Stimulated activated CD8-positive, alpha-beta memory T cell treated with anti-CD3 and anti-CD28 coated beads, Interleukin-4, amount 100 ng/mL, for 1 hour (primary cell): ENCODE data around the gene FAHD2A.
"Not testable (repeated sequence)": the region's sequence is repeated elsewhere in the genome, so short reads cannot be mapped to it uniquely, and the experiment has no call there.

Experiments
- DNase-seq, 2 donors: peaks; one replicate each; pipeline ENCODE4 v3.0.0-alpha.2; 2020; ENCODE audit warnings: low read depth in 2 of 2, low spot score in 1 of 2

FAHD2A gene

GRCh38 chr2:95433373-95433772 is 30.9 kb downstream of the FAHD2A start:
- not testable (repeated sequence) for DNase-seq

GRCh38 chr2:95433973-95434372 is 31.5 kb downstream of the FAHD2A start:
- DNase-seq = not testable (repeated sequence)

DNA sequence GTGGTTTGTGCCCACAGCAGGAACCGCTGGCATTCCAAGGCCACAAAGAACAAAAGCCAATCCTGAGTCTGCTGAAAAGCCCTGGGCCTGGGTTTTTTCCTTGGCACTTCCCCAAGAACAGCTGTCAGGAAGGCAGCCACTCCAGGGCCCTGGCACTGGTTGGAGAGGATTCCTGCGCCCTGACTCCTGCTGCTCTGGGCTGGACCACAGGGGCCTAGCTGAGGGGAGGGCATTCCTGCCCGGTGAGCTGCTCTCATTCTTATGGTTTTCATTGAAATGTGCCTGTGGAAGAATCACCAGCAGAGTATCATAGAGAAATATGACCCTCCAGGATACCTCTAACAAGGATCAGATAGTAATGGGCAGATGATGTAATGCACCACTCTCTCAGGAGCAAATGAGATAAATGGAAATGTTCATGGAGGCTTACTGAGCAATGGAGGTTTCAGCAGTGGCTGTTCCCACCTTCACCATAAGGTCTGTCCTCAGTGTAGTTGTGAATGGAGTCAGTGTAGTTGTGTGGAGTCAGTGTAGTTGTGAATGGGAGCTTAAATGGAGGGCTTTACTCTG is 32.1 kb downstream of the FAHD2A start:
- DNase-seq = not testable (repeated sequence)

DNA sequence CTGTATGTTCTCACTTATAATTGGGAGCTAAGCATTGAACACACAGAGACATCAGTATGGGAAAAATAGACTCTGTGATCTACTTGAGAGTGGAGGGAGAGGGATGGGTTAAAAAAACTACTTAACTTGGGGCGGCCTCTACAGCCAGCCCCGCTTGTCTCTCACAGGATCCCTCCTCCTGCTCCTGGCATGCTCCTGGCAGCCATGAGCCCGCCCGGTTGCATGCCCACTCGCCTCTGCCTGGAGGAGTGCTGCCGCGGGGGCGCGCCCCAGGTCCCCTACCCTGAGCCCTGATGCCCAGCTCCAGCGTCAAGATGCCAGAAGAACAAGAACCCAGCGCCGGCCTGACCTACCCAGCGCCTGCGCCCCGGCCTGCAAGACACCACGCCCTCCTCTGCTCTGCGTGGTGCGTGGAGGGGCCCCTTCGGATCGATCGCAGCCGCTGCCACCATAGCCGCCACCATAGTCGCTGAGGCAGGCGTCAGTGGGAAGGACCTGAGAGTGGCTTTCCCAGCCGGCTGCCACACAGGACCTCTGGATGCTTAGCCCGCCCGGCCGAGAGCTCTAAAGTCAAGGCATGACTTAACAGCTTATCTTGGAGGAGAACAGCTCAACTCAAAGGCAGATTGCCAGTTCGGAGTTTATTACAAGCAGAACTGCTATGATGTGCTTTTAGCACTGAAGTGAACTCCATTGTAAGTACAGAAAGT is 32.8 kb downstream of the FAHD2A start:
- not testable (repeated sequence) for DNase-seq

DNA sequence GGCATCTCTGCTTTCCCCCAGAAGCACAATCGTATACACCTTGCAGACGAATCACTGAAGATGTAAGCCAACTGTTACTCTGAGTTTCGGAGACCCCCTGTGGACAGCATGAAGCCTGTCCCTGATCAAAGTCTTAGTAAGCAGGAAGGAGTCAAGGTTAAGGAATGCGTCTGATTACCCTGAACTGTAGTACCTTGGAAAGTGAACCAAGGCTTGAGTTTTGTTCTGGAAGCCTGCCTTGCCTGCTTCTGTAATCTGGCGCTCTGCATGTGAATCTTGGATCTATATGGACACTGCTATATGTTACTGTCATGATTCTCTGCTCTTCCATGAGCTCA is 33.3 kb downstream of the FAHD2A start:
- not testable (repeated sequence) for DNase-seq

DNA sequence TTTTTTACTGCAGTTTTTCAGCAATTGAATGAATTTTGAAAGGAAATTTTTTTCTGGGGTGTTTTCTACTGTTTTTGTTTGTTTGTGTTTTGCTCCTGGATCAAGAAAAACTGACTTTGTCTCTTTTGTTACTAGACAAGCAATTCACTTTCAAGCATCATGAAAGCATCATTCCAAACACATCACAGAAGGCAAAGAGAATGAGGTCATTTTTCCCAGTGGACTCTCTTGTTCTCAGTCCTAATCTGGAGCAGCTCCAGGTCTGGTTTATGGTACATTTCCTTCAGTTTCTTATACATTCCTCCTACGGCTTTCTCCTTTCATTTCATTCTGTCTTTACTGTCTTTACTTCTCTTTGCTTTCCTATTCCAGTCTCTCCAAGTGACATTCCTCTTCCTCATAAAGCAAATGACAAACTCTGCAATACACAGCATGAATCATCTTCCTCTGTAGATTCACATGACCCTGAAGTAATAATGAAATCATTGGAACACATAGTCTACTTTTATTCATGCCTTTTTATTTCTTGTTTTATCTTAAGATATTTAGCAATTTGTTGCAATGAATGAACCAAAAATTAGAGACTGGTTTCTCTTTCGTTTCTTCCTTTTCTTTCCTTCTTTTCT is 40.1 kb downstream of the FAHD2A start:
- DNase-seq = not testable (repeated sequence)

- DNase-seq = not testable (repeated sequence)
Measured at GRCh38 chr2:95445317-95445716, 42.8 kb downstream of the FAHD2A start.

GRCh38 chr2:95463292-95463691 is 60.8 kb downstream of the FAHD2A start:
- not testable (repeated sequence) for DNase-seq
